Myocyte (in vitro differentiated cells): Measurements from ENCODE around the gene BPIFB3. TPM values are rescaled to one million over a fixed set of nuclear protein-coding genes. Genes with fewer than 3 reads are reported as not detected.
"Not testable (repeated sequence)": the region's sequence is repeated elsewhere in the genome, so short reads cannot be mapped to it uniquely, and the experiment has no call there.

ENCODE experiments used
- DNase-seq: peaks from one replicate; pipeline ENCODE4 v3.0.0-alpha.2; 2012; ENCODE audit warnings: low read depth
- total RNA-seq: library from RNA; depleted of rRNA; stranded (reverse); fragments of >200 nt; gene quantifications from 2 replicates; pipeline ENCODE4 v1.2.3, GENCODE V29; 2014

The BPIFB3 gene
- total RNA-seq, 1 donor from 2014 or later, result not detected

- no peak for DNase-seq
Observed at GRCh38 chr20:33112547-33113386, 59.1 kb downstream of the BPIFB3 start.

DNA sequence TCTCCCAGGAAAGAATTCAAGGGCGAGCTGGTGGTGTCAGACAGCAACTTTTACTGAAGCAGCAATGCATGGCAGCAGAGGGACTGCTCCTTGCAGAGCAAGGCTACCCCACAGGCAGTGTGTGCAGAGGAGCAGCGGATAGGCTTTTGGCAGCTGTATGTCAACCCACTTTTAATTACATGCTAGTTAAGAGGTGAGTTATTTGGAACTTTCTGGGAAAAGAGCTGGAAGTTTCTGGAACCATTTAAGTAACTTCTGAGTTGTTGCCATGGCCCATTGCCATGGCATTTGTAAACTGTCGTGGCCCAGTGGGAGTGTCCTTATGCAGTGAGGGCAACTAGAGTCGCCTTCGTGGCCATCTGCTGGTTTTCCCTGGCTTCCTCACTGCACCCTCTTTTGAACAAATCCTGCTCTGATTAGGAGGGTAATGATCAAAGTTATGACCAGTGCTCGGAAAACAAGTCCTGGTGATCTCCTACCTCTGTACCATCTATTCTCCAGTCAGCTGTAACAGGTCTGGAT lies 59.7 kb downstream of the BPIFB3 start:
- DNase-seq, result no peak

GRCh38 chr20:33115501-33115900 lies 61.8 kb downstream of the BPIFB3 start:
- DNase-seq, result not testable (repeated sequence)

- no peak for DNase-seq
Observed at GRCh38 chr20:33119725-33120720, 66.3 kb downstream of the BPIFB3 start.

DNA sequence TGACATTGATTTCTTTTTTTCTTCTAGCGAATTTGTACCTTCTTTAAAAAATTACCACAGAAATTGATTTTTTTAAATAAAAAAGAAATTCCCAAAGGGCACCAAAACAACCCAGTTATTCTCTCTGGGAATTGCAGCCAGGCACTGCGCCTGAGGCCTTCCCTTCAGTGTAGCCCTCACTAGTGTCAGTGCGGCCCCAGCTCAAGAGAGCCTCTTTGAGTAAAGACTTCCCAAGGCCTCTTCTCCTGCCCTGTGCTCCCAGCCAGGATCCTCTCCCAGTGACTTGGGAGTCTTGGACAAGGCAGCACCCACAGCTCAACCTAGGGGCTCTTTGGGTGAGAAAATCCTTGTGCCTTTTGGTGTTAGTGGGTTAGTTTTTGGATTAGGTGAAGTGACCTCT lies 67.2 kb downstream of the BPIFB3 start:
- DNase-seq, result no peak

DNA sequence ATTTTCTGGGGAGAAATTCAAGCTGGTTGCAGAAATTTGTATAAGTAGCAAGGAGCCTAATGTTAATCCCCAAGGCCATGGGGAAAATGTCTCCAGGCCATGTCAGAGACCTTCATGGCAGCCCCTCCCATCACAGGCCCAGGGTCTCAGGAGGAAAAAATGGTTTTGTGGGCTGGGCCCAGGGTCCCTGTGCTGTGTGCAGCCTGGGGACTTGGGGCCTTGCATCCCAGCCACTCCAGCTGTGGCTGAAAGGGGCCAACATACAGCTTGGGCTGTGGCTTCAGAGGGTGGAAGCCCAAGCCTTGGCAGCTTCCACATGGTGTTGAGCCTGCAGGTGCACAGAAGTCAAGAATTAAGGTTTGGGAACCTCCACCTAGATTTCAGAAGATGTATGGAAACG lies 68.6 kb downstream of the BPIFB3 start:
- not testable (repeated sequence) for DNase-seq

Other genes starting within 250 kb of the BPIFB3 start
- gene MAPRE1, start 233.9 kb upstream of the BPIFB3 start, total RNA-seq, result 110 and 140 TPM in 2 replicates
- gene EFCAB8, start 195.0 kb upstream of the BPIFB3 start, total RNA-seq, result 0.83 TPM in 1 of 2 replicates, not detected in the other
- gene SUN5, start 49.5 kb upstream of the BPIFB3 start, total RNA-seq, result not detected in 2 replicates
- gene BPIFB2, start 46.2 kb upstream of the BPIFB3 start, total RNA-seq, result not detected in 2 replicates
- not detected in 2 replicates for gene BPIFB6, start 22.3 kb upstream of the BPIFB3 start, total RNA-seq
- gene BPIFB4, start 25.7 kb downstream of the BPIFB3 start, total RNA-seq, result not detected in 2 replicates
- not detected in 2 replicates for gene BPIFA2, start 114.3 kb downstream of the BPIFB3 start, total RNA-seq
- gene BPIFA3, start 163.4 kb downstream of the BPIFB3 start, total RNA-seq, result not detected in 2 replicates
- gene BPIFA1, start 182.1 kb downstream of the BPIFB3 start, total RNA-seq, result not detected in 2 replicates
- not detected in 2 replicates for gene BPIFB1, start 229.3 kb downstream of the BPIFB3 start, total RNA-seq